C4-2B (cell line): Measurements from ENCODE around the gene IQSEC2.

Experiments used
- CTCF ChIP-seq: fragments of 450-650 bp; conservative IDR thresholded peaks from 2 replicates; pipeline ENCODE4 v1.5.1; 2017; ENCODE audit warnings: mild to moderate bottlenecking
- ZFX ChIP-seq: fragments of 450-650 bp; IDR thresholded peaks from 2 replicates; pipeline ENCODE4 v1.6.1; 2017

- TF ChIP-seq CTCF (no peak), ZFX (no peak)
These were observed 39.8 kb downstream of the IQSEC2 start for GRCh38 chrX:53241558-53241957.
